ENCODE data around the gene KANSL1.

The KANSL1 gene

GRCh38 chr17:46154151-46154816, 38.9 kb downstream of the KANSL1 start:
- Histone ChIP-seq H3K36me3 (replicated peaks; ENCODE audit: insufficient read depth, low read length) (no peaks in the 10 kb centered on the region), H3F3A (ENCODE audit: insufficient read depth, low read length) (peaks cover 24% of the 10 kb centered on the region), H3K9me3 (replicated peaks; ENCODE audit: insufficient read depth, low read length) (no peaks in the 10 kb centered on the region), H3K27me3 (replicated peaks; ENCODE audit: insufficient read depth, low read length) (no peaks in the 10 kb centered on the region), H3K27ac (ENCODE audit: low read length) (no peak overlapping the region), H3K4me3 (ENCODE audit: low read length) (no peak overlapping the region), H3K79me2 (ENCODE audit: low read length) (peaks cover 95% of the 10 kb centered on the region), H3K4me2 (ENCODE audit: low read depth, low read length) (no peak overlapping the region), H3K4me1 (ENCODE audit: low read length) (peaks cover 36% of the 10 kb centered on the region), H4K20me1 (ENCODE audit: insufficient read depth, low read length) (peaks cover 27% of the 10 kb centered on the region), H3K9me2 (replicated peaks; ENCODE audit: insufficient read depth, low read length) (no peaks in the 10 kb centered on the region), H2AFZ (ENCODE audit: low read length) (no peak overlapping the region), H3K9ac (ENCODE audit: low read length) (no peak overlapping the region)
- TF ChIP-seq EZH2phosphoT487 (IDR thresholded peaks at IDR 0.05; ENCODE audit: low read length): no peak
- TF ChIP-seq CTCF (IDR thresholded peaks at IDR 0.05; ENCODE audit: low read length): no peak
- no peak for TF ChIP-seq EZH2 (optimal IDR thresholded peaks at IDR 0.05; ENCODE audit: low read depth, low read length)
- no peak for DNase-seq

- H3K9me2 ChIP-seq (replicated peaks; ENCODE audit: insufficient read depth, low read length): no peaks in the 10 kb centered on the region
- peak overlapping the region; percentile 47 for H3K4me2 ChIP-seq (ENCODE audit: low read depth, low read length)
- no peaks in the 10 kb centered on the region for H3K36me3 ChIP-seq (replicated peaks; ENCODE audit: insufficient read depth, low read length)
- H3K79me2 ChIP-seq (ENCODE audit: low read length): peaks cover 95% of the 10 kb centered on the region
- no peak overlapping the region for H2AFZ ChIP-seq (ENCODE audit: low read length)
- TF ChIP-seq EZH2phosphoT487 (IDR thresholded peaks at IDR 0.05; ENCODE audit: low read length) (no peak), EZH2 (optimal IDR thresholded peaks at IDR 0.05; ENCODE audit: low read depth, low read length) (no peak), CTCF (IDR thresholded peaks at IDR 0.05; ENCODE audit: low read length) (no peak)
- peak overlapping the region; percentile 22; the same call in 1 of the 2 replicates for H3K27ac ChIP-seq (ENCODE audit: low read length)
- H3K4me1 ChIP-seq (ENCODE audit: low read length): peaks cover 36% of the 10 kb centered on the region
- no peaks in the 10 kb centered on the region for H3K27me3 ChIP-seq (replicated peaks; ENCODE audit: insufficient read depth, low read length)
- H4K20me1 ChIP-seq (ENCODE audit: insufficient read depth, low read length): peaks cover 19% of the 10 kb centered on the region
- H3K4me3 ChIP-seq (ENCODE audit: low read length): no peak overlapping the region
- no peaks in the 10 kb centered on the region for H3K9me3 ChIP-seq (replicated peaks; ENCODE audit: insufficient read depth, low read length)
- H3K9ac ChIP-seq (ENCODE audit: low read length): no peak overlapping the region
- DNase-seq: peak; percentile 85
- peaks cover 24% of the 10 kb centered on the region for H3F3A ChIP-seq (ENCODE audit: insufficient read depth, low read length)
Observed at GRCh38 chr17:46152423-46152822, 40.8 kb downstream of the KANSL1 start.

GRCh38 chr17:46151762-46152161, 41.5 kb downstream of the KANSL1 start:
- H3K9me2 ChIP-seq (replicated peaks; ENCODE audit: insufficient read depth, low read length): no peaks in the 10 kb centered on the region
- H3K4me1 ChIP-seq (ENCODE audit: low read length): peaks cover 36% of the 10 kb centered on the region
- H3K79me2 ChIP-seq (ENCODE audit: low read length): peaks cover 95% of the 10 kb centered on the region
- peaks cover 15% of the 10 kb centered on the region for H4K20me1 ChIP-seq (ENCODE audit: insufficient read depth, low read length)
- H2AFZ ChIP-seq (ENCODE audit: low read length): no peak overlapping the region
- no peak overlapping the region for H3K9ac ChIP-seq (ENCODE audit: low read length)
- peak overlapping the region; percentile 22; the same call in 1 of the 2 replicates for H3K27ac ChIP-seq (ENCODE audit: low read length)
- no peaks in the 10 kb centered on the region for H3K27me3 ChIP-seq (replicated peaks; ENCODE audit: insufficient read depth, low read length)
- H3K36me3 ChIP-seq (replicated peaks; ENCODE audit: insufficient read depth, low read length): no peaks in the 10 kb centered on the region
- DNase-seq: no peak
- no peaks in the 10 kb centered on the region for H3K9me3 ChIP-seq (replicated peaks; ENCODE audit: insufficient read depth, low read length)
- H3K4me2 ChIP-seq (ENCODE audit: low read depth, low read length): peak overlapping the region; percentile 47
- peaks cover 24% of the 10 kb centered on the region for H3F3A ChIP-seq (ENCODE audit: insufficient read depth, low read length)
- no peak overlapping the region for H3K4me3 ChIP-seq (ENCODE audit: low read length)
- TF ChIP-seq CTCF (IDR thresholded peaks at IDR 0.05; ENCODE audit: low read length) (no peak), EZH2phosphoT487 (IDR thresholded peaks at IDR 0.05; ENCODE audit: low read length) (no peak), EZH2 (optimal IDR thresholded peaks at IDR 0.05; ENCODE audit: low read depth, low read length) (no peak)
